ENCODE data around the gene ASIC2.

Gene ASIC2

GRCh38 chr17:33135691-33136090, 157.4 kb downstream of the ASIC2 start:
- no peak overlapping the region for H3K9ac ChIP-seq (ENCODE audit: low read length)
- H3K4me3 ChIP-seq (ENCODE audit: low read length) = no peak overlapping the region
- H3K36me3 ChIP-seq (ENCODE audit: control insufficient read depth, insufficient read depth, low read length) = no peaks in the 10 kb centered on the region
- H3K27me3 ChIP-seq (ENCODE audit: control insufficient read depth, insufficient read depth, low read length) = peaks cover 3% of the 10 kb centered on the region
- H3K4me1 ChIP-seq (ENCODE audit: control insufficient read depth, insufficient read depth, low read length) = no peaks in the 10 kb centered on the region
- no peaks in the 10 kb centered on the region for H3K9me3 ChIP-seq (ENCODE audit: control insufficient read depth, low read length)

GRCh38 chr17:33131620-33132019, 161.5 kb downstream of the ASIC2 start:
- no peaks in the 10 kb centered on the region for H3K36me3 ChIP-seq (ENCODE audit: control insufficient read depth, insufficient read depth, low read length)
- H3K9me3 ChIP-seq (ENCODE audit: control insufficient read depth, low read length) = no peaks in the 10 kb centered on the region
- H3K4me3 ChIP-seq (ENCODE audit: low read length) = no peak overlapping the region
- no peaks in the 10 kb centered on the region for H3K4me1 ChIP-seq (ENCODE audit: control insufficient read depth, insufficient read depth, low read length)
- no peak overlapping the region for H3K9ac ChIP-seq (ENCODE audit: low read length)
- no peaks in the 10 kb centered on the region for H3K27me3 ChIP-seq (ENCODE audit: control insufficient read depth, insufficient read depth, low read length)

- H3K4me3 ChIP-seq (ENCODE audit: low read length) = no peak overlapping the region
- H3K36me3 ChIP-seq (ENCODE audit: control insufficient read depth, insufficient read depth, low read length) = no peaks in the 10 kb centered on the region
- no peaks in the 10 kb centered on the region for H3K9me3 ChIP-seq (ENCODE audit: control insufficient read depth, low read length)
- peaks cover 4% of the 10 kb centered on the region for H3K27me3 ChIP-seq (ENCODE audit: control insufficient read depth, insufficient read depth, low read length)
- H3K4me1 ChIP-seq (ENCODE audit: control insufficient read depth, insufficient read depth, low read length) = no peaks in the 10 kb centered on the region
- H3K9ac ChIP-seq (ENCODE audit: low read length) = no peak overlapping the region
Observed at GRCh38 chr17:33127706-33128105, 165.4 kb downstream of the ASIC2 start.

DNA sequence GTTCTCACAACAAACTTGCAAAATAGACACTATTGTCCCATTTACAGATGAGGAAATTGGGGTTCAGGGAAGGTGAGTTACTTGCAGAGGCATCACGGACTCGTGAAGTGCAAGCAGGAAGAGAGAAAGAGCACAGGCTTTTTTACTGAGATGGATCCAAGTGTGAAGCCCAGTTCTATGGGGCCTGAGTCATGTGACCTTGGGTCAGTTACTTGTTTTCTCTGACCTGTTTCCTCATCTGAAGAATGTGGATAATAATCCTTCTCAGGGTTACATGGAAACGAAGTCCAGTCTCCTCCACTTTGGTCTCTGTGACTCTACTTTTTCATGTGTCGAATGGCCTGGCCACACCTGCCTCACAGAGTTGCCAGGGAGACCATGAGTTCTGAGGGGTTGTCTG, 167.0 kb downstream of the ASIC2 start:
- no peaks in the 10 kb centered on the region for H3K36me3 ChIP-seq (ENCODE audit: control insufficient read depth, insufficient read depth, low read length)
- no peak overlapping the region for H3K4me3 ChIP-seq (ENCODE audit: low read length)
- peaks cover 5% of the 10 kb centered on the region for H3K27me3 ChIP-seq (ENCODE audit: control insufficient read depth, insufficient read depth, low read length)
- H3K4me1 ChIP-seq (ENCODE audit: control insufficient read depth, insufficient read depth, low read length) = no peaks in the 10 kb centered on the region
- no peak overlapping the region for H3K9ac ChIP-seq (ENCODE audit: low read length)
- no peaks in the 10 kb centered on the region for H3K9me3 ChIP-seq (ENCODE audit: control insufficient read depth, low read length)

DNA sequence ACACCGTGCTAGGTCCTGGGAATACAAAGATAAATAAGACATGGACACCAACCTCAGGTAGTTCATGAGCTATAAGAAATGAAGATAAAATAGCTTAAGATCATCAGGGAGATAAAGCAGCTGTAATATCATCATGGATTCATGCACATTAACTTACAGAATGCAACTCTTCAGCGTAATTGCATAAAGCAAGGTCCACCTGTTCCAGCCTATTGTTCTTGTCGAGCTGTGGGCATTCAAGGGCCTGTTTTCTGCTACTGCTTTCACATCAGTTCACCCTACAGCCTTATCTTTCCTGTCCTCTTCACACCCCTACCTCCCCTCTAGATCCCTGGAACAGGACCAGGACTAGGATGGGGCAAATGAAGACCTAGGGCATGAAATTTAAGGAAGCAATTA, 167.5 kb downstream of the ASIC2 start:
- Histone ChIP-seq H3K4me1 (ENCODE audit: control insufficient read depth, insufficient read depth, low read length) (no peaks in the 10 kb centered on the region), H3K9me3 (ENCODE audit: control insufficient read depth, low read length) (no peaks in the 10 kb centered on the region), H3K9ac (ENCODE audit: low read length) (no peak overlapping the region), H3K36me3 (ENCODE audit: control insufficient read depth, insufficient read depth, low read length) (no peaks in the 10 kb centered on the region), H3K4me3 (ENCODE audit: low read length) (no peak overlapping the region), H3K27me3 (ENCODE audit: control insufficient read depth, insufficient read depth, low read length) (peaks cover 8% of the 10 kb centered on the region)

DNA sequence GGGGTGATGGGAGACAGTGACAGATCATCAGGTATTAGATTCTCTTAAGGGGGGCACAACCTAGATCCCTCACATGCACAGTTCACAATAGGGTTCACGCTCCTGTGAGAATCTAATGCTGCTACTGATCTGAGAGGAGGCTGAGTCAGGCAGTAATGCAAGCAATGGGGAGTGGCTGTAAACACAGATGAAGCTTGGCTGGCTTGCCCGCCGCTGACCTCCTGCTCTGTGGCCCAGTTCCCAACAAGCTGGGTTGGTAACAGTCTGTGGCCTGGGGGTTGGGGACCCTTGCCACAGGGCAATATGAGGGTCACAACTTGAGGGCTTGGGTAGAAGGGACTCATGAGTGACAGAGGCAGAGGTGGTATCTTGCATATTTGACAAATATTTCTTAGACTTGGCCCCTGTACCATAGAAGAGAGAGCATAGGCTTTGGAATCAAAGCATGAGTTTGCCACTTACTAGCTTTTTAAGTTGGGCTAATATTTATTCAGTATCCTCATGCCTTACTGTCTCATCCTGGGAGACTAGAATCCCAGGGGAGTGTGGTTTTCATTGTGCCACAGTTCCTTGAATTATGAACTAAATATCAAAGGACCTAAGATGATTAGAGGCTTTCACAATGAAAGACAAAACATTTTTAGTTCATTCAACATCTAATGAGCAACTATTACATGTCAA, 168.1 kb downstream of the ASIC2 start:
- Histone ChIP-seq H3K4me3 (ENCODE audit: low read length) (no peak overlapping the region), H3K4me1 (ENCODE audit: control insufficient read depth, insufficient read depth, low read length) (no peaks in the 10 kb centered on the region), H3K9ac (ENCODE audit: low read length) (no peak overlapping the region), H3K9me3 (ENCODE audit: control insufficient read depth, low read length) (no peaks in the 10 kb centered on the region), H3K27me3 (ENCODE audit: control insufficient read depth, insufficient read depth, low read length) (peaks cover 8% of the 10 kb centered on the region), H3K36me3 (ENCODE audit: control insufficient read depth, insufficient read depth, low read length) (no peaks in the 10 kb centered on the region)

DNA sequence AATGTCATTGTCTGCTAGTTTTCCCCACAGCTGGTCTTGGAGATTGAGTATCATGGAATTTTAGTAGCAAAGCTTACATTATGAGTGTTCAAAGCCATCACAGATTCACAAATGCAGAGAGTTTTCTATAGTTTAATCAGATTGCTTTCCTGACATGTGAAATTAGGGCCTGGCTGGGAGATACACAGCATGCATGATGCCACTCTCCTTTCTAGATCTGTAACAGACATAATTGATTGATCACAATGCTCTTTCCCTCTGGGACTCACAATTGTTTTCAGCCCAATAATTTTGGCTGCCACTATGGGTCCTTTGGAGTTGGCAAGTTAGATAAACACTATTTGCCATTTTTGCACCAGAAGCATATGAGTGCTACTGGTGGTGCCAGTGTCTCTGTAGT, 168.9 kb downstream of the ASIC2 start:
- Histone ChIP-seq H3K27me3 (ENCODE audit: control insufficient read depth, insufficient read depth, low read length) (peaks cover 8% of the 10 kb centered on the region), H3K9ac (ENCODE audit: low read length) (no peak overlapping the region), H3K36me3 (ENCODE audit: control insufficient read depth, insufficient read depth, low read length) (no peaks in the 10 kb centered on the region), H3K4me1 (ENCODE audit: control insufficient read depth, insufficient read depth, low read length) (no peaks in the 10 kb centered on the region), H3K9me3 (ENCODE audit: control insufficient read depth, low read length) (no peaks in the 10 kb centered on the region), H3K4me3 (ENCODE audit: low read length) (no peak overlapping the region)

DNA sequence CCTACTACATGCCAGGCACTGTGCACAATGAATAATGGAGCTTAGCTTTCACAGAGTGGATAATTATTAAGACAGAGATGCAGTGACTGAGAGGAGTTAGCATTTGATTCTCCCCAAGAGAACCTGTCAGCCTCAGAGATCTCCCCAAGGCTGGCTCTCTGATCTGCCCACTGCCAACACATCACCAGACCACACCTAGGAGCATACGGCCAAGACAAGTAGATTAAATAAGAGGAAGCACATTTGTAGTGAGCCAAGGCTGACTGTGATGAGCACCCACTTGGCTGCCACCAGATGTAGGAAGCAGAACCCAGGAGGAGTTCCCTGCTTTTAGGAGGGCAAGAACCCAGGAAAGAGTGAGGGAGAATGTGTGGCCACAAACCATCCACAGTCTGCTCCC, 171.3 kb downstream of the ASIC2 start:
- peaks cover 8% of the 10 kb centered on the region for H3K27me3 ChIP-seq (ENCODE audit: control insufficient read depth, insufficient read depth, low read length)
- H3K36me3 ChIP-seq (ENCODE audit: control insufficient read depth, insufficient read depth, low read length) = no peaks in the 10 kb centered on the region
- H3K4me3 ChIP-seq (ENCODE audit: low read length) = no peak overlapping the region
- H3K9me3 ChIP-seq (ENCODE audit: control insufficient read depth, low read length) = no peaks in the 10 kb centered on the region
- no peak overlapping the region for H3K9ac ChIP-seq (ENCODE audit: low read length)
- H3K4me1 ChIP-seq (ENCODE audit: control insufficient read depth, insufficient read depth, low read length) = no peaks in the 10 kb centered on the region

- Histone ChIP-seq H3K27me3 (ENCODE audit: control insufficient read depth, insufficient read depth, low read length) (peaks cover 6% of the 10 kb centered on the region), H3K4me3 (ENCODE audit: low read length) (no peak overlapping the region), H3K4me1 (ENCODE audit: control insufficient read depth, insufficient read depth, low read length) (no peaks in the 10 kb centered on the region), H3K9me3 (ENCODE audit: control insufficient read depth, low read length) (no peaks in the 10 kb centered on the region), H3K9ac (ENCODE audit: low read length) (no peak overlapping the region), H3K36me3 (ENCODE audit: control insufficient read depth, insufficient read depth, low read length) (no peaks in the 10 kb centered on the region)
Observed at GRCh38 chr17:33121272-33121671, 171.8 kb downstream of the ASIC2 start.

- no peak overlapping the region for H3K9ac ChIP-seq (ENCODE audit: low read length)
- no peaks in the 10 kb centered on the region for H3K36me3 ChIP-seq (ENCODE audit: control insufficient read depth, insufficient read depth, low read length)
- H3K4me3 ChIP-seq (ENCODE audit: low read length) = no peak overlapping the region
- peaks cover 3% of the 10 kb centered on the region for H3K27me3 ChIP-seq (ENCODE audit: control insufficient read depth, insufficient read depth, low read length)
- H3K4me1 ChIP-seq (ENCODE audit: control insufficient read depth, insufficient read depth, low read length) = no peaks in the 10 kb centered on the region
- H3K9me3 ChIP-seq (ENCODE audit: control insufficient read depth, low read length) = no peaks in the 10 kb centered on the region
Observed at GRCh38 chr17:33120103-33120502, 173.0 kb downstream of the ASIC2 start.

DNA sequence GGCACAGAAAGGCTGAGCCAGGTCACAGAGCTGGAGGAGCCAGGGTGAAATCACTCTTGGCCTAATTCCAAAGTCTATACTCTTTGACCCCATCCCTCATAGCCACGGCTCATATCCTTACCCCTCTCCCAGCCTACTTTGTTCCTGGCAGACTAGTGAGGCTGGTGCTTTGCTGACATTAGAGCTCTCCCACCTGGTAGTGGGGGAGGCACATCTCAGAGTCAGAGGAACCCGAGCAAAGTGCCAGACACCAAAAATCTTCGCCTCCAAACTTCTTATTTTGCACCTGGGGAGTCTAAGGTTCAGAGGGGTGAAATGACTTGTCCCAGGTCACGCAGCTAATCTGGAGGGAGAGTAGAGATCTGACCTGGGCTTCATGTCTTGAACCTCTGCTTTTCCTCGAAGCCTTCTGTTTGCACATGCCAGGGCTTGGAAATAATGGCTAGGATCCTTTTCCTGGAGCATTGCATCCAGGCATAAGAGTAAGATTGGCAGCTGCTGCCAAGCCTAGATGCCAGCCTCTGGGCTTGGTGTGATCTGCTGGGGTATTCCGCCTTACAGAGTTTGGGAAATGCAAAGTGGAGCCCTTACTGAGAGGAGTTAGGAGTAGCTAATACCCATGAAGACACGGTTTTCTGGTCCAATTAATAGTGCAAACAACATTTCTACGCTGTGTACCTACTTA, 174.6 kb downstream of the ASIC2 start:
- no peaks in the 10 kb centered on the region for H3K9me3 ChIP-seq (ENCODE audit: control insufficient read depth, low read length)

GRCh38 chr17:33116021-33116551, 177.0 kb downstream of the ASIC2 start:
- H3K27me3 ChIP-seq (ENCODE audit: control insufficient read depth, insufficient read depth, low read length) = peaks cover 2% of the 10 kb centered on the region
- H3K4me1 ChIP-seq (ENCODE audit: control insufficient read depth, insufficient read depth, low read length) = no peaks in the 10 kb centered on the region
- H3K4me3 ChIP-seq (ENCODE audit: low read length) = no peak overlapping the region
- no peak overlapping the region for H3K9ac ChIP-seq (ENCODE audit: low read length)
- H3K9me3 ChIP-seq (ENCODE audit: control insufficient read depth, low read length) = no peaks in the 10 kb centered on the region
- H3K36me3 ChIP-seq (ENCODE audit: control insufficient read depth, insufficient read depth, low read length) = no peaks in the 10 kb centered on the region

More for the DNA sequence above, 174.6 kb downstream of the ASIC2 start:
- H3K4me3 ChIP-seq (ENCODE audit: low read length) = no peak overlapping the region
- no peaks in the 10 kb centered on the region for H3K36me3 ChIP-seq (ENCODE audit: control insufficient read depth, insufficient read depth, low read length)
- H3K9ac ChIP-seq (ENCODE audit: low read length) = no peak overlapping the region
- no peaks in the 10 kb centered on the region for H3K4me1 ChIP-seq (ENCODE audit: control insufficient read depth, insufficient read depth, low read length)
- H3K27me3 ChIP-seq (ENCODE audit: control insufficient read depth, insufficient read depth, low read length) = peaks cover 3% of the 10 kb centered on the region
